Lung microvascular endothelial cell (primary cell): ENCODE measurements around the gene DZIP1. TPM values are rescaled to one million over a fixed set of nuclear protein-coding genes. Genes with fewer than 3 reads are reported as not detected.

Experiments
- DNase-seq, 2 donors: peaks; one replicate each; pipeline versions ENCODE4 v3.0.0 to v3.0.0-alpha.2; 2010; ENCODE audit warnings: low read depth in 2 of 2
- total RNA-seq: library from RNA; depleted of rRNA; stranded (reverse); fragments of >200 nt; gene quantifications from 2 replicates; pipeline ENCODE4 v1.2.1, GENCODE V29; 2014

DZIP1 gene
- total RNA-seq, 1 donor from 2014 or later: 0.79 TPM

- DNase-seq: no peak
Observed at GRCh38 chr13:95642999-95643398, 1.5 kb downstream of the DZIP1 start.

GRCh38 chr13:95642028-95642621, 2.4 kb downstream of the DZIP1 start:
- DNase-seq: peak; percentile 38 to 61

- DNase-seq: no peak
Observed at GRCh38 chr13:95641291-95642027, 3.0 kb downstream of the DZIP1 start.

GRCh38 chr13:95636853-95637252, 7.7 kb downstream of the DZIP1 start:
- no peak for DNase-seq

- no peak for DNase-seq
Observed at GRCh38 chr13:95630593-95630992, 13.9 kb downstream of the DZIP1 start.

GRCh38 chr13:95629071-95629470, 15.4 kb downstream of the DZIP1 start:
- DNase-seq: no peak

GRCh38 chr13:95628488-95628887, 16.0 kb downstream of the DZIP1 start:
- no peak for DNase-seq

GRCh38 chr13:95627590-95627989, 16.9 kb downstream of the DZIP1 start:
- peak in 1 of 2 donors; percentile 15 for DNase-seq

- DNase-seq: no peak
Observed at GRCh38 chr13:95626768-95627167, 17.7 kb downstream of the DZIP1 start.

GRCh38 chr13:95624020-95624419, 20.5 kb downstream of the DZIP1 start:
- DNase-seq: peak; percentile 64 to 70

- no peak for DNase-seq
Observed at GRCh38 chr13:95623141-95623540, 21.4 kb downstream of the DZIP1 start.

GRCh38 chr13:95620825-95621498, 23.5 kb downstream of the DZIP1 start:
- no peak for DNase-seq

- DNase-seq: no peak
Observed at GRCh38 chr13:95620030-95620824, 24.3 kb downstream of the DZIP1 start.

- no peak for DNase-seq
Observed at GRCh38 chr13:95615539-95615938, 29.0 kb downstream of the DZIP1 start.

- no peak for DNase-seq
Observed at GRCh38 chr13:95614641-95615245, 29.8 kb downstream of the DZIP1 start.

- DNase-seq: no peak
Observed at GRCh38 chr13:95608640-95609323, 35.7 kb downstream of the DZIP1 start.

GRCh38 chr13:95607366-95607765, 37.1 kb downstream of the DZIP1 start:
- DNase-seq: peak; percentile 85

GRCh38 chr13:95605448-95606125, 38.9 kb downstream of the DZIP1 start:
- peak in 1 of 2 donors; percentile 12 for DNase-seq

GRCh38 chr13:95604556-95604915, 40.0 kb downstream of the DZIP1 start:
- DNase-seq: peak; percentile 27 to 41

GRCh38 chr13:95603887-95604555, 40.5 kb downstream of the DZIP1 start:
- DNase-seq: peak; percentile 68 to 71
